Thyroid gland (tissue), 4 donors: ENCODE data around the gene PISD. TPM values are rescaled to one million over a fixed set of nuclear protein-coding genes. Genes with fewer than 3 reads are reported as not detected.

Experiments
- DNase-seq, 2 donors: peaks; one replicate each; pipeline ENCODE4 v3.0.0-alpha.2; 2019
- H3K27ac ChIP-seq, 3 donors: fragments of 200-600 bp; sonication (generic); 1 replicate in 2 of 3; 2 replicates in 1 of 3; pipeline ENCODE4 v1.5.1; 2016 to 2019; ENCODE audit warnings: mild to moderate bottlenecking in 1 of 3, moderate library complexity in 1 of 3
- H3K27me3 ChIP-seq: fragments of 200-600 bp; sonication (generic); one replicate; pipeline ENCODE4 v1.5.1; 2019
- H3K36me3 ChIP-seq, 2 donors: fragments of 200-600 bp; sonication (generic); one replicate each; pipeline ENCODE4 v1.5.1; 2016 to 2019
- H3K4me1 ChIP-seq, 2 donors: fragments of 200-600 bp; sonication (generic); one replicate each; pipeline ENCODE4 v1.5.1; 2017 to 2019
- H3K4me3 ChIP-seq, 3 donors: fragments of 200-600 bp; sonication (generic); replicated peaks in 1 of 3; 1 replicate in 2 of 3; 2 replicates in 1 of 3; pipeline ENCODE4 v1.5.1; 2016; ENCODE audit warnings: mild to moderate bottlenecking in 1 of 3
- H3K9me3 ChIP-seq: fragments of 200-600 bp; sonication (generic); one replicate; pipeline ENCODE4 v1.5.1; 2017
- CTCF ChIP-seq, 6 experiments: fragments of 200-600 bp in 3 of 6; fragments of 450-650 bp in 3 of 6; sonication (generic) in 3 of 6; IDR thresholded peaks; one replicate each; pipeline ENCODE4 v1.5.1; 2016 to 2019; ENCODE audit warnings: antibody characterized with exemption in 6 of 6, mild to moderate bottlenecking in 2 of 6, inconsistent platforms in 1 of 6, moderate library complexity in 1 of 6
- POLR2A ChIP-seq, 2 donors: fragments of 450-650 bp; IDR thresholded peaks; one replicate each; pipeline ENCODE4 v1.6.1; 2017; ENCODE audit warnings: antibody characterized with exemption in 2 of 2, mild to moderate bottlenecking in 2 of 2, moderate library complexity in 1 of 2
- WGBS, 2 donors: methylation state at CpG; one replicate each; pipeline ENCODE4 v1.1.5; 2017; 5-methylcytosine and 5-hydroxymethylcytosine counted together
- intact Hi-C: fragments of 100-400 bp; cut with DNase I; formaldehyde crosslinking; loops from one replicate; pipeline ENCODE4 v1.15.1; 2023
- total RNA-seq, 4 donors: library from RNA; depleted of rRNA; stranded (reverse); fragments of >200 nt; gene quantifications; one replicate each; pipeline ENCODE4 v1.2.3, GENCODE V29; 2016

PISD gene
- total RNA-seq, 4 donors from 2014 or later = 34.5 to 59.0 (median 42.5) TPM

DNA sequence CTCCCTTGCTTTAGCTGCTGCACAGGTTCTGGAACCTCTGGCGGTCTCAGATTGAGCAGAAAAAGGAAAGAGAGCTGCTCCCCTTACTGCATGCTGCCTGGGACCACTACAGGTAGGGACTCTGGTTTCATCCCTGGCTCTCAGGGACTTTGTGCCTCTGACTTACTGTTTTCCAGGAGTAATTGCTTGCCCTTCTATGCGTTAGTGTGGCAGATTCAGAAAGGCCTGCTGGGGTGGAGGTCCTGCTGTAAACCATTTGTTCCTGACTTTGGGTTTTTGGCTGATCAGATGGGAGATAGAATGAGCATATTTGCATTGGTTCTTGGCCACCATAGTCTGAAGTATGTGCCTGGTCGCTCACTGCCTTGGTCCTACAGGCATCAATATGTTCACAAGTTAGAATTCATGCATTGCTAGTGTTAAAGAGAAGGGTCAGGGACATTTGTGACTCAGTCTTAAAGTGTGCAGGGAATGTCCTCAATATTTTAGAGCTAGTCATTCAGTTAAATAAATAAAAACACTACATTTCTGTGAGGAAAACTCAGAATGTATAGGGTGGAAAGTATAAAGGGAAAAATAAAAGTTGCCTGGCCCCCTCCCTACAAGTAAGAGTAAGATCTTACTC lies 78.0 kb downstream of the PISD start:
- TF ChIP-seq CTCF (IDR thresholded peaks at IDR 0.05) (no peak), POLR2A (IDR thresholded peaks at IDR 0.05) (no peak)
- Histone ChIP-seq H3K4me3 (no peak overlapping the region), H3K9me3 (no peaks in the 10 kb centered on the region), H3K36me3 (peaks cover 0 to 10% of the 10 kb centered on the region in 2 donors), H3K27me3 (no peaks in the 10 kb centered on the region), H3K4me1 (no peaks in the 10 kb centered on the region), H3K27ac (no peak overlapping the region)
- DNase-seq = no peak
- intact Hi-C loops = no loop called here
- 86 to 90% methylated on average over 3 of the region's 3 CpGs for WGBS, 2 donors

DNA sequence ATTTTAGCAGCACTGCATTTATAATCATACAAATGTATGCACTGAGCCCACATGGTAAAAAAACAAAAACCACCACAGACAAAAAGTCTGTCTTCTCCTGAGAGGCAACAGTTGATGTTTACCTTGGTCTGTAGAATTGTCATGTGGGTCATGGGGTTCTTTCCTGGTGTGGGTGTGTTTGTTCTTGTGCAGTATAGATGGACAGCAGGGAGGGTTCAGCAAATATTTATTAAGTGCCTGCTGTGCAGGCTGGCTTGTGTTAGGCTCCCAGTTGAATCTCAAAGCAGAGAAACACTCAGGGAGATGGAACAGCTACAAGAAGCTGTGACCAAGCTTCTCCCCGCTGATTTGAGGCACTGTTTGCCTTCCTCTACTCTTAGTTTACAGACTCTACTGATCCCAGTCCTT lies 82.2 kb downstream of the PISD start:
- WGBS, 2 donors = 69 to 75% methylated on average over 1 of the region's 1 CpG
- intact Hi-C loops = no loop called here
- no peak for DNase-seq
- Histone ChIP-seq H3K9me3 (no peaks in the 10 kb centered on the region), H3K36me3 (peaks cover 0 to 9% of the 10 kb centered on the region in 2 donors), H3K4me3 (no peak overlapping the region), H3K27me3 (no peaks in the 10 kb centered on the region), H3K27ac (no peak overlapping the region), H3K4me1 (no peaks in the 10 kb centered on the region)
- TF ChIP-seq POLR2A (IDR thresholded peaks at IDR 0.05) (no peak), CTCF (IDR thresholded peaks at IDR 0.05) (no peak)

GRCh38 chr22:31578171-31578570 lies 83.8 kb downstream of the PISD start:
- intact Hi-C loops = no loop called here
- Histone ChIP-seq H3K27me3 (no peaks in the 10 kb centered on the region), H3K36me3 (peaks cover 0 to 9% of the 10 kb centered on the region in 2 donors), H3K4me1 (no peaks in the 10 kb centered on the region), H3K4me3 (no peak overlapping the region), H3K27ac (no peak overlapping the region), H3K9me3 (no peaks in the 10 kb centered on the region)
- 93% methylated on average over 5 of the region's 5 CpGs for WGBS, 2 donors
- TF ChIP-seq CTCF (IDR thresholded peaks at IDR 0.05) = no peak
- TF ChIP-seq POLR2A (IDR thresholded peaks at IDR 0.05) = no peak
- no peak for DNase-seq

DNA sequence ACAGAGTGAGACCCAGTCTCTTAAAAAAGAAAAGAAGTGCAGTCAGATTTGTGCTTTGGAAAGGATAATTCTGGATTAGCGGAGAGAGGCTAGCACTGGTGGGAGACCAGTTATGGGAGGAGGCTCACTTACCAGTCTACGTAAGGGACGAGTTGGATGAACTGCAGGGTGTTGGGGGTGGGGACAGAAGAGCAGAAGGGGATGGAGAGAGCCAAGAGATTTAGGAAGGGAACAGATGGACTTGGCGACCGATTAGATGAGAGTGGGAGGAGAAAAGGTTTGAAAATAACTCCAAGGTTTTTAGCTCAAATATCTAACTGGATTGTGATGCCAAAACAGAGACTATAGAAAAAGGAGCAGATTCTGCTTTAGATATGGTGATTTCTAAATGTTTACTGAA lies 84.3 kb downstream of the PISD start:
- intact Hi-C loops = no loop called here
- WGBS, 2 donors = 81 to 86% methylated on average over 5 of the region's 5 CpGs
- H3K27ac ChIP-seq = no peak overlapping the region
- no peaks in the 10 kb centered on the region for H3K27me3 ChIP-seq
- DNase-seq = no peak
- no peak overlapping the region for H3K4me3 ChIP-seq
- H3K4me1 ChIP-seq = no peaks in the 10 kb centered on the region
- no peak for TF ChIP-seq POLR2A (IDR thresholded peaks at IDR 0.05)
- no peak for TF ChIP-seq CTCF (IDR thresholded peaks at IDR 0.05)
- peaks cover 0 to 9% of the 10 kb centered on the region in 2 donors for H3K36me3 ChIP-seq
- H3K9me3 ChIP-seq = no peaks in the 10 kb centered on the region

GRCh38 chr22:31575190-31575589 lies 86.8 kb downstream of the PISD start:
- TF ChIP-seq POLR2A (IDR thresholded peaks at IDR 0.05) (no peak), CTCF (IDR thresholded peaks at IDR 0.05) (no peak)
- no peaks in the 10 kb centered on the region for H3K9me3 ChIP-seq
- no peak overlapping the region for H3K4me3 ChIP-seq
- H3K36me3 ChIP-seq = peaks cover 0 to 9% of the 10 kb centered on the region in 2 donors
- intact Hi-C loops = no loop called here
- H3K27me3 ChIP-seq = no peaks in the 10 kb centered on the region
- WGBS, 2 donors = 95 to 97% methylated on average over 8 of the region's 8 CpGs
- DNase-seq = no peak
- H3K27ac ChIP-seq = no peak overlapping the region
- H3K4me1 ChIP-seq = no peaks in the 10 kb centered on the region
